ENCODE measurements around the gene COMP. TPM values are rescaled to one million over a fixed set of nuclear protein-coding genes. Genes with fewer than 3 reads are reported as not detected.

COMP gene
- total RNA-seq, 1 donor from 2014 or later = 0.12 TPM

DNA sequence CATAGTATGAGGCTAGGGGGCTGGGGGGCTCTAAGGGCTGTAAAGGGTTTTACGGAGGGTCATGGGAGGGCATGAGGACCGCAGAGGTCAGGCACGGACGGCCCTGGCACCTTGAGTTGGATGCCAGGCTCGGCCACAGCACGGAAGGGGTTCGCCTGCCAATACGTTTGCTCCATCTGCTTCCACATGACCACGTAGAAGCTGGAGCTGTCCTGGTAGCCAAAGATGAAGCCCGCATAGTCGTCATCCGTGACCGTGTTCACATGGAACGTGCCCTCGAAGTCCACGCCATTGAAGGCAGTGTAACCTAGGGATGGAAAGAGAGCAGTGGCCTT lies 6.4 kb downstream of the COMP start:
- Mint-ChIP-seq H3K4me1 (ENCODE audit: unreplicated experiment) (no peaks in the 10 kb centered on the region), H3K4me3 (no peak overlapping the region), H3K27ac (no peak overlapping the region), H3K36me3 (no peaks in the 10 kb centered on the region), H3K9me3 (no peaks in the 10 kb centered on the region), H3K27me3 (peaks cover 54% of the 10 kb centered on the region)
- TF ChIP-seq, protein P1, sequence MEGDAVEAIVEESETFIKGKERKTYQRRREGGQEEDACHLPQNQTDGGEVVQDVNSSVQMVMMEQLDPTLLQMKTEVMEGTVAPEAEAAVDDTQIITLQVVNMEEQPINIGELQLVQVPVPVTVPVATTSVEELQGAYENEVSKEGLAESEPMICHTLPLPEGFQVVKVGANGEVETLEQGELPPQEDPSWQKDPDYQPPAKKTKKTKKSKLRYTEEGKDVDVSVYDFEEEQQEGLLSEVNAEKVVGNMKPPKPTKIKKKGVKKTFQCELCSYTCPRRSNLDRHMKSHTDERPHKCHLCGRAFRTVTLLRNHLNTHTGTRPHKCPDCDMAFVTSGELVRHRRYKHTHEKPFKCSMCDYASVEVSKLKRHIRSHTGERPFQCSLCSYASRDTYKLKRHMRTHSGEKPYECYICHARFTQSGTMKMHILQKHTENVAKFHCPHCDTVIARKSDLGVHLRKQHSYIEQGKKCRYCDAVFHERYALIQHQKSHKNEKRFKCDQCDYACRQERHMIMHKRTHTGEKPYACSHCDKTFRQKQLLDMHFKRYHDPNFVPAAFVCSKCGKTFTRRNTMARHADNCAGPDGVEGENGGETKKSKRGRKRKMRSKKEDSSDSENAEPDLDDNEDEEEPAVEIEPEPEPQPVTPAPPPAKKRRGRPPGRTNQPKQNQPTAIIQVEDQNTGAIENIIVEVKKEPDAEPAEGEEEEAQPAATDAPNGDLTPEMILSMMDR (conservative IDR thresholded peaks at IDR 0.05) = no peak
- no peak for DNase-seq (ENCODE audit: extremely low spot score, unreplicated experiment)

DNA sequence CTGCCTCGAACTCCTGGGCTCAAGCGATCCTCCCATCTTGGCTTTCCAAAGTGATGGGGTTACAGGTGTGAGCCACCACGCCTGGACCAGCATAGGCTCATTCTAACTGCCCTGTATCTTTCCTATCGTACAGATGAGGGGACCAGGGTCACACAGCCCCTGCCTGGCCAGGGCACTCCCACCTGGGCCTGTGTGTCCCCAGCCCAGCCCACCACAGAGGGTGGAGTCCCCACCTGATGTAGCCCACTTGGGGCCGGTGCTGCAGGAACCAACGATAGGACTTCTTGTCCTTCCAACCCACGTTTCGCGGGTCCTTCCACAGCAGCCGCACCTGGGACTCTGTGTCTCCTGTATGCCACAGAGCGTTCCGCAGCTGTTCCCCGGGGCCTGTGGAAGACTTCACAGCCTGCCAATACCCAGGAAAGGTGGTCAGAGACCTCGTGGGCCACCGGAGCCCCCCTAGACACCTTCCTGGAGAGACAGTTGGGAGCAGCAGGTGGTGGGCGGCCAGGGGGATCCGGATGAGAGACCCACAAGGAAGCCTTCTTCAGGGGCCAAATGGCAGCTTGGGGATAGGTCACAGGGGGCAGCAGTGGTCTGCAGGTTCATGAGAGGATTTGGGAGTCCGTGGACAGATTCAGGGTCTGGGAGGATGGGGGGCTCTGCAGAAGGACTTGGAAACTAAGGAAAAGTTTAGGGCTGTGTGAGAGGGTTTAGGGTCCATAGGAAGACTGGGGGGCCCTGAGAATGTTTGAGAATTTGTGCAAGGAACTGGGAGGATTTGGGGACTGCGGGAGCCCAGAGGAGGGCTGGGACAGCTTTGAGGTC lies 6.9 kb downstream of the COMP start:
- Mint-ChIP-seq H3K36me3 (no peaks in the 10 kb centered on the region), H3K27ac (no peak overlapping the region), H3K4me3 (no peak overlapping the region), H3K27me3 (peaks cover 50% of the 10 kb centered on the region), H3K4me1 (ENCODE audit: unreplicated experiment) (no peaks in the 10 kb centered on the region), H3K9me3 (no peaks in the 10 kb centered on the region)
- TF ChIP-seq, protein P1 (conservative IDR thresholded peaks at IDR 0.05) = no peak
- no peak for DNase-seq (ENCODE audit: extremely low spot score, unreplicated experiment)

DNA sequence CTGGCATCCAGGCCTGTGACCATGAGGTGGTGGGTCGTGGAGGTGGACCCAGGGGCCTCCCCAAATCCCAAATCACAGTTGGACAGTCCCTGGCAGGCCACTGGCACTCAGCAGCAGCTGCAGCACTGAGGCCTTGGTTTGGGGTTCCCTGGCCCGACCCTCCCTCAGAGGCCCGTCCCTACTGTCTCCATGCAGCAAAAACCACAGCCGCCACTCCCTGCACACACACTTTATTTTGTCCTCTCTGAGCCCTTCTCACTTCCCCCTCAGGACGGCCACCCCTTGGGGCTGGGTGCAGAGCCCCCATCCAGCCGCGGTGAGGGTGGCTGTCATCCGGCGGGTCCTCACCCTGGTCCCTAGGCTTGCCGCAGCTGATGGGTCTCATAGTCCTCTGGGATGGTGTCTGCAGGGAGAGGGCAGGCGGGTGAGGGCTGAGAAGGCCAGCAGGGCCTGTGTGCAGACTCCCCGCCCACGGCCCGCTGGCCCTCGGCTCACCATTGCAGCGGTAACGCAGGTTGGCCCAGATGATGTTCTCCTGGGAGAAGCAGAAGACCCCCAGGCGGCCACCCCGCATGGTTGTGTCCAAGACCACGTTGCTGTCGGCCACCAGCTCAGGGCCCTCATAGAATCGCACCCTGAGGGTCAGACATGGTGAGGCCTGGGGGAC lies 8.4 kb downstream of the COMP start:
- Mint-ChIP-seq H3K36me3 (no peaks in the 10 kb centered on the region), H3K4me3 (no peak overlapping the region), H3K27ac (no peak overlapping the region), H3K4me1 (ENCODE audit: unreplicated experiment) (no peaks in the 10 kb centered on the region), H3K27me3 (peaks cover 47% of the 10 kb centered on the region), H3K9me3 (no peaks in the 10 kb centered on the region)
- TF ChIP-seq, protein P1 (conservative IDR thresholded peaks at IDR 0.05) = no peak
- no peak for DNase-seq (ENCODE audit: extremely low spot score, unreplicated experiment)

DNA sequence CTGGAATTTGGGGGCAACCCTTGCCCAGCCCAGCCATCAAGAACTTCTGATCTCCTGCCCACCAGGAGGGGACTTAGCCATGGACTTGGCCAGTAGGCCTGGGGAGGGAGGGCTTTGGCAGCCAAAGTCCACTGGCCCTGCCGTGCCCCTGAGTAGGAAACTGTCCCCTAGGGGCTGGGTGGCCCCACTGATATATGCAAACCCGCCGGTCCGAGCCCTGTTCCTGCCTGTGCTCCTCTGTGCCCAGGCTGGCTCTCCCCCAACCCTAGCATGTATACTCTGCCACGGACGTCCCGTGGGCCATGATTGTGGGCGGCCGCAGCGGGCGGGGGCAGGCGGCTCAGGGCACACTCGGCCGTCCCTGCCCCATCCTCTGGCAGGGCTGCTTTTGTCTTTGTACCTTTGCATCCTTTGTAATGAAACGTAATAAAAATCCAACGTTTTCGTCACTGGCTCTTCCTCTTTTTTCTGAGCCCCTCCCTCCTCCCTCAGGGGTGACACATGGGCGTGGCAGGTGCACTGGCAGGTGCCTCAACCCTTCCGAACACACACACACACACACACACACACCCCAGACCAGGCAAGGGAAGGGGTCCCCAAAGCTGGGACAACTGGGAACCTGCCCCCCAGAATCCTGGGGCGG lies 9.1 kb downstream of the COMP start:
- Mint-ChIP-seq H3K36me3 (no peaks in the 10 kb centered on the region), H3K9me3 (no peaks in the 10 kb centered on the region), H3K4me1 (ENCODE audit: unreplicated experiment) (no peaks in the 10 kb centered on the region), H3K27ac (no peak overlapping the region), H3K27me3 (peaks cover 41% of the 10 kb centered on the region), H3K4me3 (no peak overlapping the region)
- TF ChIP-seq, protein P1 (conservative IDR thresholded peaks at IDR 0.05) = no peak
- DNase-seq (ENCODE audit: extremely low spot score, unreplicated experiment) = no peak

DNA sequence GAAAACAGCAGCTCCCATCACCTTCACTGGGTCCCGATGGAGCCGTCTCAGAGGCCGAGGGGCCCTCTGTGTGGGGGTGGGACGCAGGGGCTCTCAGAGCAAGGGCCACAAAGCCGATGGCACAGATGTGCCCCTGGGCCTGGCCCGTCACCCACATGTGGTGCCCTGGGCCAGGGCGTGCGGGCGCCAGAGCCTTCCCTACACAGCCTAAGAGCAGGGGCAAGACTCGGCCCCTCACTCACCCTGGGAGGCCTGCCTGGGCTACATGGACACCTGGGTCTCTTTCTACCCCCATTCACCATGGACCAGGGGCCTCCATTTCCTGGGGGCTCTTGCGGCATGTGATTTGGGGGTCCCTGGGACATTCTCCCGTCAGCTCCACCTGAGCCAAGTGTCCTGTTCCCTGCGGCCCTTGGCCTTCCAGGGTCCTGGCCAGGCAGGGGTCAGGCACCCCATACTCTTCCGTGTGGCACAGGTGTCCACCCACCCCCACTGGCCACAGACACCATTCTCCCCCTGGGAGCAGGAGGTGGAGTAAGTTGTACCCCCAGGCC lies 10.0 kb downstream of the COMP start:
- H3K27ac Mint-ChIP-seq = no peak overlapping the region
- TF ChIP-seq, protein P1 (conservative IDR thresholded peaks at IDR 0.05) = no peak
- peaks cover 32% of the 10 kb centered on the region for H3K27me3 Mint-ChIP-seq
- H3K4me3 Mint-ChIP-seq = no peak overlapping the region
- H3K36me3 Mint-ChIP-seq = no peaks in the 10 kb centered on the region
- H3K9me3 Mint-ChIP-seq = no peaks in the 10 kb centered on the region
- no peak for DNase-seq (ENCODE audit: extremely low spot score, unreplicated experiment)
- H3K4me1 Mint-ChIP-seq (ENCODE audit: unreplicated experiment) = no peaks in the 10 kb centered on the region

Data from type B pancreatic cell (in vitro differentiated cells).